Left kidney (tissue), 2 donors: ENCODE data around the gene HTT. TPM values are rescaled to one million over a fixed set of nuclear protein-coding genes. Genes with fewer than 3 reads are reported as not detected.

Experiments used
- DNase-seq: peaks from one replicate; pipeline ENCODE4 v3.0.0-alpha.2; 2013
- polyA plus RNA-seq: library from polyadenylated mRNA; unstranded; fragments of 120-200 nt; gene quantifications from one replicate; pipeline ENCODE4 v1.2.1, GENCODE V29; 2013; ENCODE audit not compliant: insufficient read length

Gene HTT
- polyA plus RNA-seq, 1 donor: 36.6 TPM

- no peak for DNase-seq
These were observed 144.6 kb downstream of the HTT start for GRCh38 chr4:3218824-3219760.

- no peak for DNase-seq
These were observed 145.4 kb downstream of the HTT start for GRCh38 chr4:3219761-3220475.

DNA sequence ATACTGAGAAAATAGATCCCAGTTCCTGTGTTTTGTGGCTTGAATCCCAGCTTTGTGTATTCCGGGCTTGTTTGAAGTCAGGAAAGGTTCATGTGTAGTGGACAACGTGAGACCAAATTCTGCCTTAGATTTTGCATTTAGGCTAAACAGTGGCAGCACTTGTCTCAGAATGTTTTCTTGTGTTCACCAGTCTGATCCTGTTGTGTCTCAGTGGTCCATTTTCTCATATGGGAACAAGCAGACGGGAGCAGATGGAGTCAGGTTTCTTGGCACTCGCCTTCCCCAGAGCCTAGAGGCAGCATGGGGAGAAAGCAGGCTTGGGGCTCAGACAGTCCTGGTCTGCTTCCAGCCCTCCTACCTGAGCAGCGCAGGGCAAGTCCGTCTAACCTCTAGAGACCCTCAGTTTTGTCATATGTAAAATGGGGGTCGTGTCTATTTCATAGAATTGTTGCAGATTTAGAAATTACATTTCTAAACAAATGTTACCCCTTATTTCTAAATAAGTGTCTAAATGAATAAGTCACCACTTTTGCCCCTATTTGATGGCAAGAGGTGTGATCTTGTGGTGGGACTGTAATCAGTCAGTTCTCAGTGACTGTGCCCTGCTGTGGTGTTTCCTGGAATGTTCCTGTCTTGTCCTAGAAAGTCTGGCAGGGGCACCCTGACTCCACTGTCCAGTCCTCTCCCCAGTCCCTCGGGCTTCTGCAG is 146.1 kb downstream of the HTT start:
- DNase-seq: no peak

GRCh38 chr4:3221184-3221494 is 146.7 kb downstream of the HTT start:
- DNase-seq: no peak

DNA sequence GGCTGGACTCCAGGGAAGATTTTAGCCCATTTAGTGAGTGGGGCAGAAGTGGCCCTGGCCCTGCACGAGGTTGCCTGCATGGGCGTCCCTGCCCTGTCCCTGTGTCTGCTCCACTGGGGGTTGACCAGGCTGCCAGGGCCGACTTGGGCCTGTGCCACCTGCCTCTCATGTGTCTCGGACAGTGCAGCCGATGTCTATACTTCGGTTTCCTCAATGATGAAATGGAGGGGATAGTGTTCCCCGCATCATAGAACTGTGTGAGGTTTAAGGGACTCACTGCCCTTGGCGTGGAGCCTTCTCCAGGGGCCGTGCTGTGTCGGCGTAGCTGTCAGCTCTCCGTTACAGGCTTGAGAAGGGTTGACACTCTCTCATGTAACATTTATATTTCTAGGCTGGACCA is 147.5 kb downstream of the HTT start:
- no peak for DNase-seq

DNA sequence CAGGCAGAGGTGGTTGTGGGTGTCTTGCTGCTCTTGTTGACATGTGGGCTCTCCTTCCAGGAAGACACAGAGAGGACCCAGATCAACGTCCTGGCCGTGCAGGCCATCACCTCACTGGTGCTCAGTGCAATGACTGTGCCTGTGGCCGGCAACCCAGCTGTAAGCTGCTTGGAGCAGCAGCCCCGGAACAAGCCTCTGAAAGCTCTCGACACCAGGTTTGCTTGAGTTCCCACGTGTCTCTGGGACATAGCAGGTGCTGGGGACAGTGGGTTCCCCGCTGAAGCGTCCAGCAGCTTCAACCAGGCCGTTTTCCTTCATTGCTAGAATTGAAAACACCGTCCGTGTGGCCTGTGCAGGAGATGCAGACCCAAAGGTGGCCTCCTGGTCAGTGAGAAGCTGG is 148.9 kb downstream of the HTT start:
- DNase-seq: no peak

DNA sequence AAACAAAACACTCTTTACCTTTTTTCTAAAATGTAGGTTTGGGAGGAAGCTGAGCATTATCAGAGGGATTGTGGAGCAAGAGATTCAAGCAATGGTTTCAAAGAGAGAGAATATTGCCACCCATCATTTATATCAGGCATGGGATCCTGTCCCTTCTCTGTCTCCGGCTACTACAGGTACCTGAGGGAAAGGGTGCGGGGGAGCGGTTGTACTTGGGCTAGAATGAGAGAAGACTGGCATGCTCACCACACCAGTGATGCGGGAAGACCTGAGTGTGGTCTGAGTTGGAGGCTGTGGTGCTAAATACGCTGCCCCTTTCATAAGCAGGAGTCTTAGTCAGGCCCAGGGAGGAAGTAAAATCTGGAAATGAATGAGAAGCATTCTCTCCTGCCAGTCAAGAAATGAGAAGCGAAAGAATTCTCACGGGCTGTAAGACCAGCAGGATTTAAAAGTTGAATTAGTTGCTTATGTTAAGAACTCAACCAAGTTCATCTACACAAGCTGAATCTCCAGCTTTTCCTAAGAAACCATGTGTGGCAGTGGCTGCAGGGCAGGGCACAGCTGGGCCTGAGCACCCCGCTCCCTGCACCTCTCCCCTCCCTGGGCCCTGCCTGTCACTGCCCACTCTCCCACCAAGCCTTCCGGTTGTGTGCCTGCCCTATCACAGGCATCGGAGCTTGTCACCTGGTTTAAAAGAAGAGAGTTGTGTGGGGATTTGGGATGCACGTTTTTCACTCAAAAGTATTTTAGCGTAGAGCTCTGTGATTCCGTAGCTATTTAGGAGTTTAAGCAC is 149.7 kb downstream of the HTT start:
- no peak for DNase-seq

DNA sequence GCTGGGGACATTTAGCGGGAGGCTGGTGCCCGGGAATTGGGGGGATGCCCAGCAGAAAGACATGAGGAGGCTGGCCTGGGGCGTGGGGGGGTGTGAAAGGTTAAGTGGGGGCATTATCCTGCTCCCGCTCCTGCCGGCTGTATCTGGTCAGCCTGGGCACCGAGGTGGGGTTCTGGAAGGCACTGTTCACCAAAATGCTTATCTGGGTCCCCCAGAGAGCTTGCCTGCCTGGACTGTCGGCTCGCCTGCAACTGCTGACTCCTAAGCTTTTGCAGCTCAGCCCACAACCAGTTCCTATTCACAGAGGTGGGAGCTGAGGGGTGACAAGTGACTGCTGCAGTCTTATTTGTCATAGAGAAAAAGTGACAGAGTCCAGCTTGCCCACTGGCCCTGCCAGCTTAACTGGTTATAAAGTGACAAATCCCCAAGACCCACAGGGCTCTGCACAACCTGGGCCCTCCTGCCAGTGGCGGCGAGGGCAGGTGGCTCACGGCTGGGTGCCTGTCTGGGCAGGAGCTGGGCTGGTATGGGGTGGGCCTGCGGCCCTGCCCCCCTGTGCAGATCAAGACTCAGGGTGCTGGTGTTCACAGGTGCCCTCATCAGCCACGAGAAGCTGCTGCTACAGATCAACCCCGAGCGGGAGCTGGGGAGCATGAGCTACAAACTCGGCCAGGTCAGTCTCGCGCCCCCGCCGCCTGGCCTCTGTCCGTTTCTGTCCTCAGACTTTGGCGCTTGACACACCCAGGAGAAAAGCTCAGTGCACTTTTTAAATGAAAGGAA is 150.8 kb downstream of the HTT start:
- DNase-seq: no peak

GRCh38 chr4:3225936-3226335 is 151.5 kb downstream of the HTT start:
- no peak for DNase-seq

DNA sequence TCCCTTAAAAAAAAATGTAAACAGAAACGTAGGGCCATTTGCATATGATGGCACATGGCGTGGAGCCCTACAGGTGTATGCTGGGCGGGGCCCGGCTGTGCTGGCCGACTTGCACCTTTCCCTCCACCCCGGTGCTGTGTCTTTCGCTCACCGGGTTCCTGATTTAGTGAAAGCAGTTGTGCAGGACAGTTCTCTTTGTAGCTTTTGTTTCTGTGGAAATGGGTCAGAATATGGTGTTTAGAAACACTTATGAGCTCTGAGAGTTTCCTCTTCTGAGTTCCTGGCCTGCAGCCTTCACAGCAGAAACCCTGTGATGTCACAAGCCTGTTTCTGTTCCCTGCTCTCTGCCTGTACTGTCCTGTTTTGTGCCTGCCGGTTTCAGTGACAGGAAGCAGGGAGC is 152.0 kb downstream of the HTT start:
- DNase-seq: no peak

- no peak for DNase-seq
These were observed 152.5 kb downstream of the HTT start for GRCh38 chr4:3226944-3227343.

GRCh38 chr4:3227878-3228675 is 153.6 kb downstream of the HTT start:
- no peak for DNase-seq

DNA sequence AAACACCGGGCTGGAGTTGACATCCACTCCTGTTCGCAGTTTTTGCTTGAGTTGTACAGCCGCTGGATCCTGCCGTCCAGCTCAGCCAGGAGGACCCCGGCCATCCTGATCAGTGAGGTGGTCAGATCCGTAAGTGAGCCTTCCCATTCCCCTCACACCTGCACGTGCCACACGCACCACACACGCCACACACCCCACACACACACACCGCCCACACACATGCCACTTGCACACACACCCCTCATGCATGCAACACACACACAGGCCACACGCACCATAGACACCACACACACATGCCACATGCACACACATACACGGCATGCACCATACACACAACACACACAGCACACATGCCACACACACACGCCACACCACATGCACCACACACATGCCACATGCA is 154.4 kb downstream of the HTT start:
- DNase-seq: no peak

- DNase-seq: no peak
These were observed 154.8 kb downstream of the HTT start for GRCh38 chr4:3229328-3229727.

- DNase-seq: no peak
These were observed 155.5 kb downstream of the HTT start for GRCh38 chr4:3229964-3230363.

DNA sequence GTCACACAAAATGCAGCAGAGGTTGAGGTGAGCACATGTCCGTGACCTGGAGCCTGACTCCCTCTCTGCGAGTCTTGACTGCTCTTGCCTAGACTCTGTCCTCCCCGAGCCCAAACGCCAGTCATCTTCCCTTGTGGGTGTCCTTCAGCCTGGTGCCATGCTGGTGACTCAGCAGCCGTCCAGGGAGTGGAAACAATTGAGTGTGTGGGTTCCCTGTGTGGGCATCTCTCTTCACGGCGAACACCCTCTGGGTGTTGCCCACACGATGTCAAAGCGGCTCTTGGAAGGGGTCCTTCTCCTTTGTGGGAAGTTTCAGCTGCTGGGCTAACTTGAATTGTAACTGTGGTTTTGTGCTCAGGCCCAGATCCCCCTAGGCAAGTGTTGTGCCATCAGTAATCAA is 157.0 kb downstream of the HTT start:
- DNase-seq: no peak

GRCh38 chr4:3232001-3232400 is 157.5 kb downstream of the HTT start:
- DNase-seq: no peak

GRCh38 chr4:3232871-3233271 is 158.4 kb downstream of the HTT start:
- no peak for DNase-seq

DNA sequence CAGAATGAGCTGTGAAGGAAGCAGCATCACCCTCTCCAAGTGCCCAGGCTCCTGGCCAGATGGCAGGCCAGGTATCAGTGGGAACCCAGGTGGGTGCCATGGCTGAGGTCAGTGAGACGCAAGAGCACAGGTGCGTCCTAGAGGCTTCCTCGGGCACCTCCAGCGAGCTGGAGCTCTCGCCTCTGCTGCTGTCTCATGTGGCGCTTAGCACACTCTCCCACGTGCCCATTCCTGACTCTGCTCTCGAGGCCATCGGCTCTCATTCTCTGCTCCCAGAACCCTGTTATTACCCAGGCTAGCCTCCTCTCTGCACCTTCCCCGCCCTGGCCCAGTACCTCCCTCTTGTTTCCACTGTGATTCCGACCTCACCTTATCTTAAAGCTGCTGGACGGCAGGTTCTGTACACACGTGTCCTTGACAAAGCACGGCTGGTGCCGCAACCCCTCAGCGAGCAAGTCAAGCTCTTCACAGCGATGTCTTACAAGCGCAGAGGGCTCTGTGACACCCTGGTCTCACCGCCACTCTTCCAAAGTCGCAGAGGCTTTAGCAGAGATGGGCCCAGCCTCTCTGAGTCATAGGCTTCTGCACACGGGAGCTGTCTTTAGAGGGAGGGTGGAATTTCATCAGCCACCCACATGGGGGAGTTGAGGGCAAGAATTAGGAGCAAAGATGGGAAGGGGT is 159.1 kb downstream of the HTT start:
- no peak for DNase-seq
